Measurements from ENCODE around the gene ISM1.
A peak's percentile ranks its signal among the peaks of the same experiment; 100 is the strongest.

ISM1 gene

GRCh38 chr20:13283869-13284829 is 63.1 kb downstream of the ISM1 start:
- no peak for DNase-seq (ENCODE audit: low spot score)

- DNase-seq (ENCODE audit: low spot score) = no peak
Observed at GRCh38 chr20:13284830-13285229, 63.8 kb downstream of the ISM1 start.

- no peak for DNase-seq (ENCODE audit: low spot score)
Observed at GRCh38 chr20:13285408-13285807, 64.3 kb downstream of the ISM1 start.

- DNase-seq (ENCODE audit: low spot score) = no peak
Observed at GRCh38 chr20:13286052-13286451, 65.0 kb downstream of the ISM1 start.

GRCh38 chr20:13286607-13287006 is 65.5 kb downstream of the ISM1 start:
- DNase-seq (ENCODE audit: low spot score) = no peak

- no peak for DNase-seq (ENCODE audit: low spot score)
Observed at GRCh38 chr20:13288357-13288756, 67.3 kb downstream of the ISM1 start.

GRCh38 chr20:13289031-13289430 is 68.0 kb downstream of the ISM1 start:
- peak; percentile 92 for DNase-seq (ENCODE audit: low spot score)

GRCh38 chr20:13290724-13291123 is 69.7 kb downstream of the ISM1 start:
- DNase-seq (ENCODE audit: low spot score) = no peak

- DNase-seq (ENCODE audit: low spot score) = no peak
Observed at GRCh38 chr20:13291157-13291556, 70.1 kb downstream of the ISM1 start.

- no peak for DNase-seq (ENCODE audit: low spot score)
Observed at GRCh38 chr20:13292201-13292885, 71.3 kb downstream of the ISM1 start.

- DNase-seq (ENCODE audit: low spot score) = no peak
Observed at GRCh38 chr20:13294522-13294921, 73.4 kb downstream of the ISM1 start.

- no peak for DNase-seq (ENCODE audit: low spot score)
Observed at GRCh38 chr20:13295637-13296036, 74.6 kb downstream of the ISM1 start.

GRCh38 chr20:13296070-13296469 is 75.0 kb downstream of the ISM1 start:
- DNase-seq (ENCODE audit: low spot score) = no peak

- DNase-seq (ENCODE audit: low spot score) = no peak
Observed at GRCh38 chr20:13297147-13297899, 76.2 kb downstream of the ISM1 start.

GRCh38 chr20:13298692-13299373 is 77.8 kb downstream of the ISM1 start:
- DNase-seq (ENCODE audit: low spot score) = no peak

GRCh38 chr20:13299401-13299800 is 78.3 kb downstream of the ISM1 start:
- DNase-seq (ENCODE audit: low spot score) = no peak

- no peak for DNase-seq (ENCODE audit: low spot score)
Observed at GRCh38 chr20:13301596-13301995, 80.5 kb downstream of the ISM1 start.

- peak; percentile 47 for DNase-seq (ENCODE audit: low spot score)
Observed at GRCh38 chr20:13302647-13303450, 81.8 kb downstream of the ISM1 start.

- DNase-seq (ENCODE audit: low spot score) = no peak
Observed at GRCh38 chr20:13305284-13305683, 84.2 kb downstream of the ISM1 start.

- DNase-seq (ENCODE audit: low spot score) = no peak
Observed at GRCh38 chr20:13307562-13308163, 86.6 kb downstream of the ISM1 start.

GRCh38 chr20:13312300-13312699 is 91.2 kb downstream of the ISM1 start:
- DNase-seq (ENCODE audit: low spot score) = no peak
